Tongue (tissue), 2 donors: Measurements from ENCODE around the gene TIAM2. TPM values are rescaled to one million over a fixed set of nuclear protein-coding genes. Genes with fewer than 3 reads are reported as not detected.
A peak's percentile ranks its signal among the peaks of the same experiment; 100 is the strongest.

Experiments
- DNase-seq: peaks from one replicate; pipeline ENCODE4 v3.0.0-alpha.2; 2015
- total RNA-seq: library from RNA; depleted of rRNA; stranded (reverse); fragments of >200 nt; gene quantifications from one replicate; pipeline ENCODE4 v1.2.3, GENCODE V29; 2014

The TIAM2 gene
- total RNA-seq, 1 donor from 2014 or later, result 32.2 TPM

- no peak for DNase-seq
These were observed 69.2 kb downstream of the TIAM2 start for GRCh38 chr6:155064303-155064702.

- peak; percentile 86 for DNase-seq
These were observed 71.2 kb downstream of the TIAM2 start for GRCh38 chr6:155066361-155066760.

GRCh38 chr6:155066921-155067680, 72.0 kb downstream of the TIAM2 start:
- no peak for DNase-seq

- no peak for DNase-seq
These were observed 73.0 kb downstream of the TIAM2 start for GRCh38 chr6:155067956-155068615.

- DNase-seq, result no peak
These were observed 74.4 kb downstream of the TIAM2 start for GRCh38 chr6:155069543-155069942.

- DNase-seq, result no peak
These were observed 81.0 kb downstream of the TIAM2 start for GRCh38 chr6:155075930-155076695.

- no peak for DNase-seq
These were observed 82.2 kb downstream of the TIAM2 start for GRCh38 chr6:155077331-155077730.

GRCh38 chr6:155077784-155078183, 82.7 kb downstream of the TIAM2 start:
- DNase-seq, result no peak

- DNase-seq, result peak; percentile 25
These were observed 83.2 kb downstream of the TIAM2 start for GRCh38 chr6:155078331-155078745.

GRCh38 chr6:155079985-155080452, 84.9 kb downstream of the TIAM2 start:
- DNase-seq, result no peak

- DNase-seq, result peak; percentile 57
These were observed 86.0 kb downstream of the TIAM2 start for GRCh38 chr6:155080881-155081845.

GRCh38 chr6:155084431-155085123, 89.5 kb downstream of the TIAM2 start:
- DNase-seq, result no peak

- peak; percentile 24 for DNase-seq
These were observed 90.6 kb downstream of the TIAM2 start for GRCh38 chr6:155085582-155086257.

- no peak for DNase-seq
These were observed 93.7 kb downstream of the TIAM2 start for GRCh38 chr6:155088856-155089255.

GRCh38 chr6:155089746-155090145, 94.6 kb downstream of the TIAM2 start:
- DNase-seq, result no peak

GRCh38 chr6:155090166-155090565, 95.1 kb downstream of the TIAM2 start:
- DNase-seq, result no peak

- no peak for DNase-seq
These were observed 96.6 kb downstream of the TIAM2 start for GRCh38 chr6:155091756-155092155.

GRCh38 chr6:155093430-155093829, 98.3 kb downstream of the TIAM2 start:
- no peak for DNase-seq

GRCh38 chr6:155100087-155100486, 105.0 kb downstream of the TIAM2 start:
- peak; percentile 91 for DNase-seq

GRCh38 chr6:155100591-155100990, 105.5 kb downstream of the TIAM2 start:
- no peak for DNase-seq
